ENCODE data around the gene PRKCE. TPM values are rescaled to one million over a fixed set of nuclear protein-coding genes. Genes with fewer than 3 reads are reported as not detected.

PRKCE gene
- total and polyA plus RNA-seq, 2 experiments from 2014 or later: 0.94 to 1.2 TPM

- TF ChIP-seq ZNF462 (CRISPR knock-in tag; IDR thresholded peaks at IDR 0.05) (no peak), JUNB (IDR thresholded peaks at IDR 0.05; ENCODE audit: unreplicated experiment) (no peak), POLR2AphosphoS5 (IDR thresholded peaks at IDR 0.05; ENCODE audit: low read depth) (no peak), ZNF114 (CRISPR knock-in tag; IDR thresholded peaks at IDR 0.05) (no peak), ETS1 (IDR thresholded peaks at IDR 0.05) (no peak)
Measured at GRCh38 chr2:45761635-45762034, 110.2 kb downstream of the PRKCE start (continued).

GRCh38 chr2:45763255-45763654 is 111.8 kb downstream of the PRKCE start:
- no peak for DNase-seq (ENCODE audit: low spot score)
- H4K20me1 ChIP-seq (replicated peaks; ENCODE audit: insufficient read depth): no peaks in the 10 kb centered on the region
- no peaks in the 10 kb centered on the region for H3F3A ChIP-seq (replicated peaks; ENCODE audit: low read depth)
- no peaks in the 10 kb centered on the region for H3K36me3 Mint-ChIP-seq (ENCODE audit: low read depth)
- H3K79me2 ChIP-seq (replicated peaks; ENCODE audit: insufficient read depth): no peaks in the 10 kb centered on the region
- H3K9me3 Mint-ChIP-seq: no peaks in the 10 kb centered on the region
- H3K4me2 ChIP-seq: no peak overlapping the region
- no peak overlapping the region for H3K27ac ChIP-seq (ENCODE audit: low read depth)
- peaks cover 29% of the 10 kb centered on the region for H3K9me2 ChIP-seq (ENCODE audit: insufficient read depth)
- no peaks in the 10 kb centered on the region for H3K27me3 ChIP-seq (ENCODE audit: insufficient read depth)
- peaks cover 3% of the 10 kb centered on the region for H3K27me3 Mint-ChIP-seq (ENCODE audit: insufficient read depth, low read depth, poor library complexity)
- H3K27ac Mint-ChIP-seq: no peak overlapping the region
- ATAC-seq: no peak
- H3K4me3 ChIP-seq: no peak overlapping the region
- TF ChIP-seq ETS1 (IDR thresholded peaks at IDR 0.05) (no peak), ZNF331 (CRISPR knock-in tag; IDR thresholded peaks at IDR 0.05; ENCODE audit: low read depth) (no peak), CREB1 (CRISPR knock-in tag; IDR thresholded peaks at IDR 0.05; ENCODE audit: low read depth) (no peak), EZH2 (IDR thresholded peaks at IDR 0.05; ENCODE audit: low read depth, unreplicated experiment) (no peak), JUNB (IDR thresholded peaks at IDR 0.05; ENCODE audit: unreplicated experiment) (no peak), POLR2AphosphoS5 (IDR thresholded peaks at IDR 0.05; ENCODE audit: low read depth) (no peak)
- no peak overlapping the region for H3K4me3 Mint-ChIP-seq
- no peak overlapping the region for H2AFZ ChIP-seq
- H3K36me3 ChIP-seq (ENCODE audit: insufficient read depth): no peaks in the 10 kb centered on the region
- peaks cover 4% of the 10 kb centered on the region; the same call in 1 of the 2 replicates for H3K4me1 ChIP-seq (ENCODE audit: insufficient read depth)
- H3K4me1 Mint-ChIP-seq: peaks cover 9% of the 10 kb centered on the region
